ENCODE measurements around the gene PLAU.

The PLAU gene

DNA sequence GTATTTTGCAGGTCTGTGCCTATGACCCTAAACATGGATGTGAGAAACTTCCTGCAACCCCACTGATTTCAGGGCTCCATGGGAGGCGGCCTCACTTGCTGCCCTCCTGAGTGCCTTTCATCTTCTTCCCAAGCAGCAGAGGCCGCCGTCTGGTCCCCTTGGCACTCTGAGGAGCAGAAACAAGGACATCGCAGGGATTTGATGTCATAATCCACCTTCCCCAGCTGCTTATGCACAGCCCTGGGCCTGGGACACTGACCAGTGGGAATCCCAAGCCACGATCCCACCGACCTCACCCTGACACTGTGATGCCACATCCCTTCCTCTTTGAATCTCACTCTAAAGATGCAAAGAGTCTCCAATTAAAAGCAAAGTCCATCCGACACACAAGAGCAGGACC lies 44.3 kb upstream of the PLAU start:
- in situ Hi-C loops (cut with MboI; ENCODE audit: low sequenced_read_pairs, unreplicated experiment): no loop called here
- TF ChIP-seq, protein P1, sequence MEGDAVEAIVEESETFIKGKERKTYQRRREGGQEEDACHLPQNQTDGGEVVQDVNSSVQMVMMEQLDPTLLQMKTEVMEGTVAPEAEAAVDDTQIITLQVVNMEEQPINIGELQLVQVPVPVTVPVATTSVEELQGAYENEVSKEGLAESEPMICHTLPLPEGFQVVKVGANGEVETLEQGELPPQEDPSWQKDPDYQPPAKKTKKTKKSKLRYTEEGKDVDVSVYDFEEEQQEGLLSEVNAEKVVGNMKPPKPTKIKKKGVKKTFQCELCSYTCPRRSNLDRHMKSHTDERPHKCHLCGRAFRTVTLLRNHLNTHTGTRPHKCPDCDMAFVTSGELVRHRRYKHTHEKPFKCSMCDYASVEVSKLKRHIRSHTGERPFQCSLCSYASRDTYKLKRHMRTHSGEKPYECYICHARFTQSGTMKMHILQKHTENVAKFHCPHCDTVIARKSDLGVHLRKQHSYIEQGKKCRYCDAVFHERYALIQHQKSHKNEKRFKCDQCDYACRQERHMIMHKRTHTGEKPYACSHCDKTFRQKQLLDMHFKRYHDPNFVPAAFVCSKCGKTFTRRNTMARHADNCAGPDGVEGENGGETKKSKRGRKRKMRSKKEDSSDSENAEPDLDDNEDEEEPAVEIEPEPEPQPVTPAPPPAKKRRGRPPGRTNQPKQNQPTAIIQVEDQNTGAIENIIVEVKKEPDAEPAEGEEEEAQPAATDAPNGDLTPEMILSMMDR (IDR thresholded peaks at IDR 0.05; ENCODE audit: borderline replicate concordance, control extremely low read depth, extremely low read depth, insufficient read depth, missing control alignments): no peak

DNA sequence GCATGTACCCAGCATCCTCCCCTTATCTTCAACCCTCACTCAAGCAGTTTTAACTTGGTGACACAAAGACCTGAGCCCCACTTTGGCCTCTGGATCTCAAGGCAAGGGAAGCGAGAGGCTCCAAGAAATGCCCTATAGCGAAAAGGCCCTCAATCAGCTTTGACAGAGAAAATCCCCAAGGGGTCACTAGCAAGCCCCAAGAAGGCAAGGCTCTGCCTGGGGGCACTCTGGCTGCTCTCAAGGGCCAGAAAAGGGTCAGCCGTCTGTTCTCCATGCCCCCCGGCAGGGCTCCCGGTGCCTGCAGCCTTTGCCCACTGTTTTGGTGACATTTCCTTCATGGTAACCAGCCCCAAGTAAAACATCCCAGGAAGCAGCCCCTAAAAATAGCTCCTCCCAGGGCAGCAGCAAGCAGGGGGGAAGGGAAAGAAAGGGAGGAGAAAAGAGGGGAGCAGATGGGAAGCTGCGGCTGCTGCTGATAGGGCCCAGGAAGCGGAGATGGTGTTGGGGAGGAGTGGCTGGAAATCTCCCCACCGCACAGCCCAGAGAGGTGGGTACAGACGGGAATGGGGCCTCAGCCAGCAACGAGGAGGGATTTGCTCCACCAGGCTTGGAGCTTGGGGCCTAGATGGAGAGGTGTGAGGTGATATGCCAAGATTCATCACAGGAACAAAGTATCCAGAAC lies 43.7 kb upstream of the PLAU start:
- TF ChIP-seq, protein P1 (IDR thresholded peaks at IDR 0.05; ENCODE audit: borderline replicate concordance, control extremely low read depth, extremely low read depth, insufficient read depth, missing control alignments): no peak
- in situ Hi-C loops (cut with MboI; ENCODE audit: low sequenced_read_pairs, unreplicated experiment): no loop called here
- DNase-seq (ENCODE audit: low spot score): no peak

More for the DNA sequence above, 44.3 kb upstream of the PLAU start:
- DNase-seq (ENCODE audit: low spot score): no peak

DNA sequence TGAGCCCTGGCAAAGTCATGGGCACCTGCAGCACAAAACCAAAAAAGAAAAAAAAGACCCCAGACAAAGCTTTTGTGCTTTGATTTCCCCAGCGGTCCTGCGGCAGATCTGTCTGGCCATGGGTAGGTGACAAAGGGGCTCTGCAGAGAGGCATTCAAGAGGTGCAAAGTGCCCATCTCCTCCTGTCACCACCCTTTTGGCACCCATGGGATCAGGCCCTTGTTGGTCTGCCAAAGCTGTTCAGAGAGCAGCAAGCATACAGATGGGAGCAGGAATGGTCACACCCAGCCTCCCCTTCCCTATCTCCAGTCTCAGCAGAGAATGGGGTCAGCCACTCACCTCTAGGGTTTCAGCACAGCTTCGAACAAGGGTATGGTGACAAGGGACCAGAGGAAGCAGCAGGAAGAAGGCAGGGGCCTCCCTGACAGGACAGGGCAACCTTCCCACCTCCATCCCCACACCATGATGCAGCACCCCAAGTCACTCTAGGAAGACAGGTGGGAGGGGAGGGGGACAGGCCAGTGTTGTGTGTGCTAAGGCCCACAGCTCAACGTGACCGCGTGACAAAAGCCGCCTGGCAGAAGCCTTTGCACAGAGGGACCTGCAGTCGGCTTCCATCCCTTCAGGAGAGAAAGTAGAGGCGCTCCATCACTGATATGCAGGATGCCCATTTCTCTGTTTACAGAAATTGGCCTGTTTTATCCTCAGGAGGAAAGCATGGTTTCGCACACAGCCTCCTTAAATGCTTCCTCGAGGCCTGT lies 42.9 kb upstream of the PLAU start:
- no peak for DNase-seq (ENCODE audit: low spot score)
- TF ChIP-seq, protein P1 (IDR thresholded peaks at IDR 0.05; ENCODE audit: borderline replicate concordance, control extremely low read depth, extremely low read depth, insufficient read depth, missing control alignments): no peak
- in situ Hi-C loops (cut with MboI; ENCODE audit: low sequenced_read_pairs, unreplicated experiment): no loop called here

DNA sequence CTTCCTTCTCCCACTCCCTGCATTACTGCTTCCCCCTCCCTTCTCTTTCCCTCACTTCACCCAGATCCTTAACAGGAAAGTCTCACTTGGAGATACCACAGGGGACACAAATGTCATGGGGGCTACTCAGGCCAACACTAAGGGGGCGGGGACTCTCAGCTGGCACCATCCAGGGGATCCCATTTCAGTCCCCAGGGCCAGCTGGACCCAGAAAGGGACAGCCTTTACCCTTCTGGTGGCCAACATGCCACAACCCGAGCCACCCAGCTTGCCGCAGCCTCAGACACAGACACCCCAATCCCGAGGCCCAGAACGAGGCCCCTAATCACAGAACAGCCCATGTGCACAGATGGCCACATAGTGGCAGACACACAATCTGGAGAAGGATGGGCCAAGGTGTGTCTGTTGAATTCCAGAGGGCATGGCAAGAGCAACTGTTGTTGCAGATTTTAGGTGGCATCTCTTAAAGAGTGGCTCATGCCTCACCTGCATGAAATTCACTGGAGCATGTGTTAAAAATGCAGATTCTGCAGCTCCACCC lies 42.2 kb upstream of the PLAU start:
- DNase-seq (ENCODE audit: low spot score): no peak
- in situ Hi-C loops (cut with MboI; ENCODE audit: low sequenced_read_pairs, unreplicated experiment): no loop called here
- TF ChIP-seq, protein P1 (IDR thresholded peaks at IDR 0.05; ENCODE audit: borderline replicate concordance, control extremely low read depth, extremely low read depth, insufficient read depth, missing control alignments): no peak

DNA sequence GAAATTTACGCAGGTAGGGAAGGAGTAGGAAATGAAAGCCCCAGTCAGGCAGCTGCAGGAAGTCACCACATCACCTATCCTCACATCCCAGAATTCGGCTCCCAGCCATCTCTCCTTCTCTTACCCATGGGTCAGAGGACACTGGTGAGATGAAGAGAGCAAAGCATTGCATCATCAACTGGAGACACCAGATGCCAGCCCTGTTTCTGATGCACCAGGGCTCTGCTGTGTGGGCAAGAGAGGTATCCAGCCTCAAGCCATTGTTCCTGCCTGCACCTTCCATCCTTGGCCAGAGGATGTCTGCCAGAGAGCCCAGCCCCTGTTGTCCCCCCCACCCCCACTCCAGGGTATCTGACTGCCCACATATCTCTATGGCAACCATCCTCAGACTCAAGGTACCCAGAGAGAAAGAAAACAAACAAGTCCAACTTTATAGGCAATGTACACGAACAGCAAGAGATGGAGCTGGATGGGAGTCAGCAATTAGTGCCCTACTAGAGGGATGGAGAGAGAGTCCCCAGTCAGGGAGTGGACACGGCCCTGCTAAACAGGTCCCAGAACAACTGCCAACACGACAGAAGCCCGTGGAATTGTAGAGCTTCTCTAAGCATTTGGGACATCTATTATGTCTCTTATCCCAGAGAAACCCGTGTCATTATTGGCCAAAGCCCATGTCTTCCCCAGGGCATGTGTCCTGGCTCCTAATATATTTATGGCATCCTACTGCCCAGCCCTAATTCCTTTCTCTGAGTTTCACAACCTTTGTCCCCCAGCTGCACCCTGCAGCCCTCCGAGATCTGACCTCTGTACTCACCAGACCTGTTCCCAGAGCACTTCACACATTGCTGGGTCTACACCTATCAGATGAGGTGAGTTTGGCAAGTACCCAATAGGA lies 39.4 kb upstream of the PLAU start:
- TF ChIP-seq, protein P1 (IDR thresholded peaks at IDR 0.05; ENCODE audit: borderline replicate concordance, control extremely low read depth, extremely low read depth, insufficient read depth, missing control alignments): no peak
- in situ Hi-C loops (cut with MboI; ENCODE audit: low sequenced_read_pairs, unreplicated experiment): no loop called here
- DNase-seq (ENCODE audit: low spot score): no peak

DNA sequence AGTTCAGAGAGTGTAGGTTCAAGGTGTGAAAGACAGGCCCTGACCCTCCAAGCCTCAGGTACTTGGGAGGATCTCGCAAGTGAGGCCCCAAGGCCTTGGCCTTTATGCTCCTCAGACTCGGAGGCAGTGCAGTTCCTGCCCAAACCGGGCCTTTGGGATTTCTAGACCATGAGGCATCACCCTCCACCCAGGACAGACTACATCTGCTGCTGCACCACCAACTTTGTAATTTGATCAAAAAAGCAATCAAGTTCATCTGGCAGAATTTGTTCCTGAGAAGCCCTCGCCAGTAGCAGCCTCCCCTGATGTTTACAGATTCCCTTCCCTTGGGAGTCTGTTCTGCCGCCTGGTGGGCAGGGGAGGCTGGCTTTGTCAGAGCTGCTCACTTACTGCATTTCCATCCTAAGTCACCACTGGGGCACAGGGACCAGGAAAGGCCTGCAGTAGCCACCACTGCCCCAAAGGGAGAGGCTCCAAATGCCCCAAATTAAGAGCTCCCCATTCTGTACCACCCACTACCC lies 38.7 kb upstream of the PLAU start:
- TF ChIP-seq, protein P1 (IDR thresholded peaks at IDR 0.05; ENCODE audit: borderline replicate concordance, control extremely low read depth, extremely low read depth, insufficient read depth, missing control alignments): no peak
- in situ Hi-C loops (cut with MboI; ENCODE audit: low sequenced_read_pairs, unreplicated experiment): no loop called here
- no peak for DNase-seq (ENCODE audit: low spot score)

Measured in GM13976 (cell line).